ENCODE data around the gene CDH8. TPM values are rescaled to one million over a fixed set of nuclear protein-coding genes. Genes with fewer than 3 reads are reported as not detected.

CDH8 gene
- total and polyA plus RNA-seq, 3 donors from 2014 or later, result 0.83 to 2.8 (median 0.87) TPM

GRCh38 chr16:61858988-61859387 lies 177.2 kb downstream of the CDH8 start:
- no peaks in the 10 kb centered on the region for H3K27me3 ChIP-seq
- H3K27ac ChIP-seq, result no peak overlapping the region
- no peaks in the 10 kb centered on the region for H3K4me1 ChIP-seq
- TF ChIP-seq POLR2A (IDR thresholded peaks at IDR 0.05), result no peak
- TF ChIP-seq CTCF (IDR thresholded peaks at IDR 0.05), result no peak
- 93 to 100% methylated on average over 1 of the region's 1 CpG for WGBS, 2 donors
- H3K9me3 ChIP-seq, result no peaks in the 10 kb centered on the region
- intact Hi-C loops (cut with DNase I; ENCODE audit: low total_unique reads), result no loop called here
- no peak overlapping the region for H3K4me3 ChIP-seq
- no peak for DNase-seq
- H3K36me3 ChIP-seq (ENCODE audit: low read depth, missing control alignments), result no peaks in the 10 kb centered on the region

DNA sequence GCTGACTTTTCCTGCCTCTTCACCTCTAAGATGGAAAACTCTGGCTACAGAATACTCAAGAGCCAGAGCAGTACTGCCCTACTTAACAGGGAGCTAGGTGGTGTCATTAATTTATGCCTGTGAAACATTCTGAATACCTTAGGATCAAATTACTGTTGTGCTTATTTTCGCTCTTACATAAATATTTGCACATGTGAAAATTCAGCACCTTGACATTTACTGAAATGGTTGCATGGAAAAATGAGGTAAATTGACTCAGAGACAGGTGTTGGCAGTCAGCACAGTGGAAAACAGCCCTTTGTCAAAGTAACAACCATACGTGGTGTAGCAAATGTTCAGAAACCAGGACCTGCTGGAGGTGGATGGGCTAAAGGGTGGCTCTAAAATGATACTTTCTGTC lies 193.6 kb downstream of the CDH8 start:
- no peaks in the 10 kb centered on the region for H3K27me3 ChIP-seq
- no peaks in the 10 kb centered on the region for H3K4me1 ChIP-seq
- WGBS, 2 donors, result 71 to 72% methylated on average over 2 of the region's 2 CpGs
- TF ChIP-seq POLR2A (IDR thresholded peaks at IDR 0.05) (no peak), CTCF (IDR thresholded peaks at IDR 0.05) (no peak)
- no peak for DNase-seq
- no peak overlapping the region for H3K27ac ChIP-seq
- H3K4me3 ChIP-seq, result no peak overlapping the region
- intact Hi-C loops (cut with DNase I; ENCODE audit: low total_unique reads), result no loop called here
- H3K9me3 ChIP-seq, result no peaks in the 10 kb centered on the region
- H3K36me3 ChIP-seq (ENCODE audit: low read depth, missing control alignments), result no peaks in the 10 kb centered on the region

- Histone ChIP-seq H3K27ac (no peak overlapping the region), H3K4me3 (no peak overlapping the region), H3K4me1 (no peaks in the 10 kb centered on the region), H3K9me3 (no peaks in the 10 kb centered on the region), H3K27me3 (no peaks in the 10 kb centered on the region), H3K36me3 (ENCODE audit: low read depth, missing control alignments) (no peaks in the 10 kb centered on the region)
- WGBS, 2 donors, result 52 to 61% methylated on average over 3 of the region's 3 CpGs
- TF ChIP-seq POLR2A (IDR thresholded peaks at IDR 0.05) (no peak), CTCF (IDR thresholded peaks at IDR 0.05) (no peak)
- DNase-seq, result no peak
- intact Hi-C loops (cut with DNase I; ENCODE audit: low total_unique reads), result no loop called here
These were observed 199.3 kb downstream of the CDH8 start for GRCh38 chr16:61836804-61837393.

- Histone ChIP-seq H3K36me3 (ENCODE audit: low read depth, missing control alignments) (no peaks in the 10 kb centered on the region), H3K4me1 (peaks cover 5% of the 10 kb centered on the region), H3K27me3 (no peaks in the 10 kb centered on the region), H3K27ac (no peak overlapping the region), H3K9me3 (no peaks in the 10 kb centered on the region), H3K4me3 (no peak overlapping the region)
- TF ChIP-seq CTCF (IDR thresholded peaks at IDR 0.05) (no peak), POLR2A (IDR thresholded peaks at IDR 0.05) (no peak)
- WGBS, 2 donors, result 75 to 84% methylated on average over 2 of the region's 2 CpGs
- intact Hi-C loops (cut with DNase I; ENCODE audit: low total_unique reads), result no loop called here
- no peak for DNase-seq
These were observed 202.2 kb downstream of the CDH8 start for GRCh38 chr16:61834082-61834481.

GRCh38 chr16:61831351-61831917 lies 204.8 kb downstream of the CDH8 start:
- no peaks in the 10 kb centered on the region for H3K36me3 ChIP-seq (ENCODE audit: low read depth, missing control alignments)
- 67 to 81% methylated on average over 5 of the region's 5 CpGs for WGBS, 2 donors
- no peak overlapping the region for H3K4me3 ChIP-seq
- peaks cover 5% of the 10 kb centered on the region for H3K4me1 ChIP-seq
- TF ChIP-seq POLR2A (IDR thresholded peaks at IDR 0.05), result no peak
- H3K27me3 ChIP-seq, result no peaks in the 10 kb centered on the region
- H3K9me3 ChIP-seq, result no peaks in the 10 kb centered on the region
- intact Hi-C loops (cut with DNase I; ENCODE audit: low total_unique reads), result no loop called here
- no peak for DNase-seq
- no peak overlapping the region for H3K27ac ChIP-seq

Measured in testis (tissue), 3 donors.